ENCODE measurements around the gene MAPK7. TPM values are rescaled to one million over a fixed set of nuclear protein-coding genes. Genes with fewer than 3 reads are reported as not detected.

The MAPK7 gene
- total RNA-seq = 35.2 TPM

- ATAC-seq = peak; percentile 12
Measured at GRCh38 chr17:19378416-19379360, at the start of gene MAPK7. Gene MAPK7 (plus strand): TSS chr17:19378498. CDS start chr17:19378901, 403 bp downstream.

GRCh38 chr17:19329136-19329535, 49.2 kb upstream of the MAPK7 start:
- ATAC-seq = no peak

GRCh38 chr17:19329839-19330238, 48.5 kb upstream of the MAPK7 start:
- ATAC-seq = no peak

GRCh38 chr17:19330271-19330670, 48.0 kb upstream of the MAPK7 start:
- ATAC-seq = no peak

GRCh38 chr17:19331134-19331533, 47.2 kb upstream of the MAPK7 start:
- no peak for ATAC-seq

- ATAC-seq = no peak
Measured at GRCh38 chr17:19331543-19332245, 46.6 kb upstream of the MAPK7 start.

- no peak for ATAC-seq
Measured at GRCh38 chr17:19332371-19333131, 45.7 kb upstream of the MAPK7 start.

GRCh38 chr17:19333132-19333440, 45.2 kb upstream of the MAPK7 start:
- no peak for ATAC-seq

- no peak for ATAC-seq
Measured at GRCh38 chr17:19333736-19334290, 44.5 kb upstream of the MAPK7 start.

GRCh38 chr17:19334331-19334730, 44.0 kb upstream of the MAPK7 start:
- ATAC-seq = no peak

- no peak for ATAC-seq
Measured at GRCh38 chr17:19335951-19336631, 42.2 kb upstream of the MAPK7 start.

GRCh38 chr17:19336938-19337711, 41.2 kb upstream of the MAPK7 start:
- no peak for ATAC-seq

- ATAC-seq = no peak
Measured at GRCh38 chr17:19337712-19338023, 40.6 kb upstream of the MAPK7 start.

GRCh38 chr17:19338031-19338990, 40.0 kb upstream of the MAPK7 start:
- ATAC-seq = peak; percentile 55

GRCh38 chr17:19339341-19339815, 38.9 kb upstream of the MAPK7 start:
- ATAC-seq = no peak

- no peak for ATAC-seq
Measured at GRCh38 chr17:19341211-19341631, 37.1 kb upstream of the MAPK7 start.

- ATAC-seq = peak; percentile 6
Measured at GRCh38 chr17:19341641-19342610, 36.4 kb upstream of the MAPK7 start.

GRCh38 chr17:19342611-19343255, 35.6 kb upstream of the MAPK7 start:
- no peak for ATAC-seq

Measured in esophagus mucosa (tissue), 1 donor.